KOPT-K1 (cell line): ENCODE measurements around the gene BCCIP.
A peak's percentile ranks its signal among the peaks of the same experiment; 100 is the strongest.

Source experiments
- H3K27ac ChIP-seq: fragments of 200-600 bp; sonication (generic); 2 replicates; pipeline ENCODE4 v1.5.1; 2016; ENCODE audit warnings: antibody characterized with exemption, mild to moderate bottlenecking, low read depth, low read length; ENCODE audit not compliant: poor library complexity, severe bottlenecking
- H3K36me3 ChIP-seq: fragments of 200-600 bp; sonication (generic); 2 replicates; pipeline ENCODE4 v1.5.1; 2017; ENCODE audit warnings: antibody characterized with exemption, mild to moderate bottlenecking, low read length, moderate library complexity; ENCODE audit not compliant: insufficient read depth
- H3K9me3 ChIP-seq: fragments of 200-600 bp; sonication (generic); 2 replicates; pipeline ENCODE4 v1.5.1; 2017; ENCODE audit warnings: antibody characterized with exemption, low read length, mild to moderate bottlenecking; ENCODE audit not compliant: insufficient read depth, poor library complexity, severe bottlenecking

Gene BCCIP

DNA sequence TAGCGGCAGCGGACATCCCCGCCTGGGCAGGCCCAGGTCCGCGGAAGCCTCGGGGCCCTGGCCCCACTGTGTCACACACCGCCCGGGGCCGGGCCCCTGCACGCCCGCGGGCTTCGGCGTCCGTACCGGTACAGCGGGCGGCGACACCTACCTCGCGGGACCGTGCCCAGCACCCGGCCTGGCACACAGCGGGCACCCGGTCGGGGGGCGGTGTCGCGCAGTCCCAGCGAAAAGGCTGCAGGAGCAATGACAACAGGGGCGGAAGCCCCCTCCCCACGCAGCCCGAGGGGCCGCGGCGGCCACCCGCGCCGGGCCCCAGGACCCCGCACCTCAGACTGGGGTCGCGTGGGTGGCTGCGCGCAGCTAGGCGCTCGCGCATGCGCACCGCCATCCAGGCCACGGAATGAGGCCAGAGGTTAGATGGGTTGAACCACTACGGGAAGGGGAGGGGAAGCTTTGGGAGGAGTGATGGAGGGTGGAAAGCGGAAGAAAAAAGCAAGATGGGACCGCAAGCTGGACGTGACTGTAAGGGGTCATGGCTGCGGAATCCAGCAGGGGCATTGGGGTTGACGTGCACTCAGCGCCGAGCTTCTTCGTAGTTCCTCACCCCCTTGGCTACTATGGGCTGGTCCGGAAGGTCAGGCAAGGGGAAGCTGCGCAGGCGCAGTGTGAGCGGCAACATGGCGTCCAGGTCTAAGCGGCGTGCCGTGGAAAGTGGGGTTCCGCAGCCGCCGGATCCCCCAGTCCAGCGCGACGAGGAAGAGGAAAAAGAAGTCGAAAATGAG is at the start of gene BCCIP, which contains the start of gene UROS:
TSS of gene BCCIP (plus strand) at position 669 of the 785 bp plus-strand sequence. CDS start at position 681, 12 bp downstream.
TSS of gene UROS (minus strand) at position 381 of the 785 bp plus-strand sequence. CDS start 6,759 bp downstream, outside the sequence.
- Histone ChIP-seq H3K9me3 (no peaks in the 10 kb centered on the region), H3K27ac (peak within 1 kb of the TSS; percentile 89), H3K36me3 (peaks cover 28% of the 10 kb centered on the region)

DNA sequence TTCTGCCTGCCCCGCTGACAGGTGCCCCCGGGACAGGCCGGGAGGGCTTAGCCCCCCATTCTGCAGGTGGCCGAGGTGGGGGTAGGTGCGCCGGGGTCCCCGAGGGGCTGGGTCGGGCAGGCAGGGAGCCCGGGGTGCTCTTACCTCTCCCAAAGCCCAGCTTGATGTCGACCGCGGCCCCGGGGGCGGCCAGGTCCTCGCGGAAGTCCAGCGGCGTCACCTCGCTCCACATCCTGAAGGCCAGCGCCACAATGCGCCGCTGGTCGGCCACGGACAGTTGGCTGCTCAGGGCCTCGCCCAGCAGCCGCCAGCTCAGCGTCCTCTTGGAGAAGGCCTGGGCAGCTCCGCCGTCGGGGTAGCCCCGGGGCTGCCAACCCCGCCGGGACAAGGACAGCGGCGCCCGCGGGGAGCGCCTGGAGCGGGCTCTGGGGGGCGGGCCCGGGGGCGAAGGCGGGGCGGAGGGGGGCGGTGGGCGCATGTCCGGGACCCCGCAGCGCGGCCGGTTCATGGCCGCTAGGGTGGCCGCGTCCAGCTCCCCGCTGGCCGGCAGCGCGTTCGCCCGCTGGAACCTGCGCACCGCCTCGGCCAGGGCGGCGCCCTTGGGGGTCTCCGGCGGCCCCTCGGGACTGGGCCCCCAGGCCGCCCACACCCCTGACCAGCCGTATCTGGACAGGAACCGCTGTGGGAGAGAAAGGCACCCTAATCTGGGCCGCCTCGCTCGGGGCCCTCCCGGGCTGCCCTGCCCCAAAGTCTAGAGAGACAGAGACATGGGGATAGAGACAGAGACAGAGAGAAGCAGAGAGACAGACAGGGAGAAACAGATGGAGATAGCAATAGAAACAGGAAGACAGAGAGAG is 49.4 kb upstream of the BCCIP start:
- H3K36me3 ChIP-seq: peaks cover 17% of the 10 kb centered on the region; the same call in 1 of the 2 replicates
- no peaks in the 10 kb centered on the region for H3K9me3 ChIP-seq
- no peak overlapping the region for H3K27ac ChIP-seq

DNA sequence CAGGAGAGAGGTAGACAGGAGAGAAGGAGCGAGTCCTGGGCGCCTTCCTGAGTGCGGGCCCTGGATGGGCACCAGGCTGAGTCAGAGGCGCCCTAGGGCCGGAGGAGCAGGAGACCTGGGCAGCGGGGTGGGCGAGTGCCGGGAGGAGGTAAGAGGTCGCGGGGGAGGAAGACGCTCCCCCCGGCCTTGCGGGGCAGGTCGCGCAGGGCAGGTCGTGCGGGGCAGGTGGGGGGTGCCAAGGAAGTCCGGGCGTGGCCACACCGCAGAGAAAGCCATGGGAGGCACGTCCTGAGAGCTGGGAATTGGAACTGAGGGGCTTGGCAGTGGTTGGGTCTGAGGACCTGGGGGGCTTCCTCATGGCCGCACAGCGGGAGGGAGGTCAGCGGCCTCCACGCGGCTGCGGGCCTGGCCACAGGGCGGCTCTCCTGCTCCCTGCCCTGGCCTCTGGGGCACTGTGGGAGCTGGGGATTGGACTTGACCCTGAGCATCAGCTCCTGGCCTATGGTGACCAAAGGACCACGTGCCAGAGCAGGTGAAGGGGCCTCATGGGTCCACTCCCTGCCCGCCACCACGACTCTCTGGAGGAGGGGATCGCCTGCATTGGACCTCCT is 48.7 kb upstream of the BCCIP start:
- no peak overlapping the region for H3K27ac ChIP-seq

DNA sequence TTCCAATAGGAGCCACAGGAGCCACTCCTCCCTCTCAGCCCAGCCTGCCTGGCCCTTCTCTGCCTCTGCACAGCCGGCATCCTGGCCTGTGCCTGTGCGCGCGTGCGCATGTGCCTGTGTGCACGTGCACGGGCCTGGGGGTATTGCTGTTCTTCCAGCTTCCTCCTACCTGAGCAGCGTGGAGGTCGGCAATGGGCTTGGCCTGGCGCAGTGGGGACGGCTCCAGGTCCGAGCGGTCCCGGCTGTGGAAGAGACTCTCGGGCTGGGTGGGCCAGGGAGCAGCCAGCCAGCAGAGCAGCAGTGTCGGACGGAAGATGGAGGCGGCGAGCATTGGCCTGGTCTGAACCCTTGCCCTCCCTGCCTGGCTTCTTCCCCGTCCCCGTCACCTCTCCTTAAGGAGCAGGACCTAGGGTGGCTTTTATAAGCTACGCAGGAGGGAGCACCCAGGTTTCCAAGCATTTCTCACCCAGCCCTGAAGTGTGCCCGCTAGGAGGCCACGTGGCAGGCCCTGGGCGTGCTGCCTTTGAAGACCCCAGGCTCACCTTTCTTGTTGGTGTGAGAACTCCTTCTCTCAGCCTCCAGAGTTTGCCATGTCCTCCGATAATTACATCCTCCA is 47.7 kb upstream of the BCCIP start, which contains the start of gene MMP21:
TSS of gene MMP21 (minus strand) at position 331 of the 616 bp plus-strand sequence. CDS start at position 331, 0 bp downstream.
- Histone ChIP-seq H3K36me3 (peaks cover 1% of the 10 kb centered on the region; the same call in 1 of the 2 replicates), H3K27ac (no peak within 1 kb of the TSS), H3K9me3 (no peaks in the 10 kb centered on the region)

More for the DNA sequence above, 48.7 kb upstream of the BCCIP start:
- peaks cover 11% of the 10 kb centered on the region; the same call in 1 of the 2 replicates for H3K36me3 ChIP-seq
- H3K9me3 ChIP-seq: no peaks in the 10 kb centered on the region

DNA sequence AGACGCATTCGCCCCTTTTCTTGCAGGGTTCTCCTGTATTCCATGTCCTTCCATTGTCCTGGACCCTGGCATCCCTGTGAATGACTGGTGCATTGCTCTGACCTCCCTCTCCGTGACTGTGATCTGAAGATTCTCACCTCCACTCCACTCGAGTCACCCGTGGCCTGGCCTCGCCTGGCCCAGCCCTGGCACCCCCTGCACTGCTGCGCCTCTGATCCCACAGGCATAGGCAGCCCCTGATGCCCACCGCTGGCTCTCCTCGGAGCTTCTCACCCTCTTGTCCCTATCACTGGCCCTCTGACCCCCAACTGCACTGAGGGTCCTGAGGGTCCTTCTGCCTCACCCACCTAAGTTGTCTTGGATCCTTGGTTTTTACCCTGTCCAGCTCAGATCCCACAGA is 45.5 kb upstream of the BCCIP start:
- Histone ChIP-seq H3K9me3 (no peaks in the 10 kb centered on the region), H3K27ac (no peak overlapping the region), H3K36me3 (no peaks in the 10 kb centered on the region)

DNA sequence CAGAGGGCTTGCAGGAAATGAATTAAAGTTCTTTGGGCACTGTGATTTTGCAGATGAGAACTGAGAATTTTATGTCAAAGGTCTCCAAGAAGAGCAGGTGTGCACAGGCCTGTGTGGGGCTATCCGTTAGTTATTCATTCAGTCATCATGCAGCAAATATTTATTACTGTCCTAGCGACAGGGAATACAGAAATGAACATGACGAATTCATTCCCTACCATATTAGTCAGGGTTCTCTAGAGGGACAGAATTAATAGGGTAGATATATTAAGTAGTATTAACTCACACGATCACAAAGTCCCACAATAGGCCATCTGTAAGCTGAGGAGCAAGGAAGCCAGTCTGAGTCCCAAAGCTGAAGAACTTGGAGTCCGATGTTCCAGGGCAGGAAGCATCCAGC is 44.8 kb upstream of the BCCIP start:
- no peaks in the 10 kb centered on the region for H3K9me3 ChIP-seq
- no peaks in the 10 kb centered on the region for H3K36me3 ChIP-seq
- no peak overlapping the region for H3K27ac ChIP-seq

DNA sequence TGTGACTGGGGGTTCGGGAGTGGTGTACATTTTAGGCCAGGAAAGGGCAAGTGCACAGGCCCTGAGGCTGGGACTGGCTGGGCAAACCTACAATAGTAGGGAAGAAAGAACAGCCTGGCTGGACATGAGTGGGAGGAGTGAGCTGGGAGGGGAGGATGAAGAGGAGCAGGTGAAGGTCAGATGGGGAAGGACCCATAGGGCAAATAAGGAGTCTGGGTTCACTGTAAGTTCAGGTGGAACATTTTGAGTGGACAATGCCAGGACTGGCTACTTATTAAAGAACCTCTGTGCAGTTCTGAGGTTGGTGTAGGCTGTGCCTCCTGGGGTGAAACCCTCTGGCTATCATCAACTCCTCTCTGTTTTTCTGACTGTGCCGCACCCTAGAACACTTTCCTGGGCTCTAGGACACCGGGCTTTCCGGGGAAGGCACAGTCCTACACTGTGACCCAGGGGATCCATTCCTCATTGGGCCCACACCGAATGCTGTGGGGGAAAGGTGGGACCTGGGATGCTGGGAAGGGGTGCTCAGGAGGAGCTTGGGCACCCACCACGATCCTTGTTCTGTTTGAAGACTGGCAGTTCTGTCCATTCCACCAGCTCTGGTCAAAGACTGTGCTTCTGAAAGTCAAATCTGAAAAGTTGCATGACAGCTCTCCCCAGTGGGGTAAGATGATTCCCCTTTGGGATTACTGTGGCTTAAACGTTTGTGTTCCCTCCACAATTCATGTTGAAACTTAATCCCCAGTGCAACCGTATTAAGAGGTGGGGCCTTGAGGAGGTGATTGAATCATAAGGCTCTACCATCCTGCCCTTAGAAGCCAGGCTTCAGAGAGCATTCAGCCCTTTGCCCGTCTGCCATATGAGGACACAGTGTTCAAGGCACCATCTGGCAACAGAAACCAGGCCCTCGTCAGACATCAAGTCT is 43.7 kb upstream of the BCCIP start:
- Histone ChIP-seq H3K36me3 (no peaks in the 10 kb centered on the region), H3K9me3 (no peaks in the 10 kb centered on the region), H3K27ac (no peak overlapping the region)

DNA sequence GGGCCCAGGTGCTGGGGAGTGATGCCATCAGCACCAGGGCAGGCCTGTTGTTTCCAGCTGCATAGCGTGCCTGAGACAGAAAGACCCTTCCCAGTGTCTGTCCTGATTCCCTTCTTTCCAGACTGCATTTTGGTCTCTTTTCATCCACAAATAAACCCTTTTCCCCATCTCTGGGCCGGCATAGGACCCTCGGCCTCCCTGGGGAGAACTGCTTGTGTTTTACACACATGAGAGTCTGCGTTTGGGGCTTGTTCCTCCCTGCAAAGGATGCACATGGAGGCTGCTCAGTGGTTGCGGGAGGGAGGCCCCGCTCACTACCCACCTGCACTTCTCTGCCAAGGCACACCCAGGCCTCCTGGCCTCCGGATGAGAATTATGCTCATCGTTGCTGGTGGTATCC is 42.0 kb upstream of the BCCIP start:
- Histone ChIP-seq H3K27ac (no peak overlapping the region), H3K9me3 (no peaks in the 10 kb centered on the region), H3K36me3 (no peaks in the 10 kb centered on the region)

DNA sequence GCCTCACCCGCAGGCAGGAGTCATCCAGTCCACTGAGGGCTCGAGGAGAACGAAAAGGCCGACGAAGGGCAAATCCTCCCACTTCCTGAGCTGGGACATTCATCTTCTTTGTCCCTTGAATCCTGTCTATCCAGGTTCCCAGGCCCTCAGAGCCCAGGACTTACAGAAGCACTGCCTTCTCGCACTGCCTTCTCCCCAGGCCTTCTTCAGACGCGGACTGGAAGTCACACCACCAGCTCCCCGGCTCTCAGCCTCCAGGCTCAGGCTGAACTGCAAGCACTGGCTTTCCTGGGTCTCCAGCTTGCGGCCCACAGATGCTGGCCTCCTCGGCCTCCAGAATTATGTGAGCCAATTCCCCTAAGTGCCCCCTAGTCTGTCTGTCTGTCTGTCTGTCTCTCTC is 41.3 kb upstream of the BCCIP start:
- Histone ChIP-seq H3K9me3 (no peaks in the 10 kb centered on the region), H3K36me3 (no peaks in the 10 kb centered on the region), H3K27ac (no peak overlapping the region)

DNA sequence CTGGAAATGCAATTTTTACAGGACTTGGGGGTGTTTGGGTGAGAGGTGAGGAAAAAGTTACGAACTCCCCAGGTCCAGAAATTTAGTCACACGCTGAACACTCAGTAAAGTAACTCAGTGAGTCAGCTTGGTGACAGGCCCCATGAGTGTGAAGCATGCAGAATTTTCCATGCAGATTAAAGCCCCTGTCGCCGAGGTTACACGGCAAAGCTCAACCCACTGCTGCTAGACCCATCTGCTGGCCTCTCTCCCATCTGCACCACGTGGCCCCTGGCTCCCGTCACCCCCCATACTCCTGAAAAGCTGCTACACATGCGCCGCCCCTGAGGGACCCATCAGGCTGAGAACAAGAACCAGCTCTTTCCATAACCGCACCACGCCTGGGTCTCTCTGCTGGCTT is 40.7 kb upstream of the BCCIP start:
- Histone ChIP-seq H3K27ac (no peak overlapping the region), H3K36me3 (peaks cover under 1% of the 10 kb centered on the region; the same call in 1 of the 2 replicates), H3K9me3 (no peaks in the 10 kb centered on the region)

DNA sequence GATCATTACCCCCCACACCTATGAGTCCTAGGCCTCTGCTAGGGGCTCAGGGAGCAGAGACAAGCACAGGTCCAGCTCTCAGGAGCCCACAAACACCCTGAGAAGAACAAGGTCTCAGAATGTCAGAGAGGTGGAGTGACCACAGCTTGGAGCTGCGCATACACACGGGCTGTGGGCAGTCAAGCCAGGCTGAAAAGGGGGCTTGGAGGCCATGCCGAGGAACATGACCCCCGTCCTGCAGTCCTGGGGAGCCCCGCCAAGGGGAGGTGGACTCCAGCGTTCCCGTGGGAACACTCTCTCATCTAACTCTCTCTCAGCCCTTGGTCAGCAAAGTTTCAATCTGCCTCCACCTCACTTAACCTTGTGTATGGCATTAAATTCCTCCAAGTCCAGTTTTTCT is 39.9 kb upstream of the BCCIP start:
- no peaks in the 10 kb centered on the region for H3K9me3 ChIP-seq
- H3K36me3 ChIP-seq: peaks cover 9% of the 10 kb centered on the region
- H3K27ac ChIP-seq: no peak overlapping the region

DNA sequence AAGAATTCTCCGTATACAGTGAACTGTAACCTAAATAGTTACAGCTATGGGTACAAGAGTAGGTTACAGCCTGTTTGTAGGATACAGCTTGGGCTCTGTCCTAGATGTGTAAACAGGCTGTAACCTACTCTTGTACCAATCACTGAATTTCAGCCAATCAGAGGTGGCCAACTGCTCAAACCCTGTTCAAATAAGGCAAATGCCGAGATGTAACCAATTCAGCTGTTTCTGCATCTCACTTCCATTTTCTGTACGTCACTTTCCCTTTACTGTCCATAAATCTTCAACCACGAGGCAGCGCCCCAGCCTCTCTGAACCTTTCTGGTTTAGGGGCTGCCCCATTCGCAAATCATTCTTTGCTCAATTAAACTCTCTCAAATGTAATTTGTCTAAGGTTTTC is 39.4 kb upstream of the BCCIP start:
- peaks cover 14% of the 10 kb centered on the region for H3K36me3 ChIP-seq
- H3K9me3 ChIP-seq: no peaks in the 10 kb centered on the region
- H3K27ac ChIP-seq: no peak overlapping the region

DNA sequence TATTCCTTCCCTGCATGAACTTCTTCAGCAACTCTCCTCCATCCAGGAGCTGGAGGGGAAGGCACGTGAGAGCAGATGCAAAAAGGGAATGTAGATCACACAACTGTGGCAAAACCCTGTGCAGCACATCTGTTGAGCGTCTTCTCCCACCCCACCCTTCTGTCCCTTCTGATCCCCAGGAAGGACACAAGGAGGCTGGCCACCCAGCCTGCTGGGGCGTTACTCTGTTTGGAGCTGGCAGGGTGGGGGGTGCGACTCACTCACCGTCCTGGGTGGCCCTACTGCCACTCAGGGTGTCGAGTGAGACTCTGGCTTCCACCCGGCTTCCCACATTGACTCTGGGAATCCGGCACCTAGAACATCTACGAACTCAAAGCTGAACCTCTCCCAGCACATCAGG is 37.6 kb upstream of the BCCIP start:
- Histone ChIP-seq H3K36me3 (peaks cover 27% of the 10 kb centered on the region), H3K9me3 (no peaks in the 10 kb centered on the region), H3K27ac (no peak overlapping the region)
